WTC11 (cell line): ENCODE measurements around the gene MRPS9.

Source experiments
- ATF2 ChIP-seq: sonication (generic); formaldehyde crosslinking; IDR thresholded peaks from 2 replicates; pipeline ENCODE4 v1.8.1; 2022; ENCODE audit warnings: low read depth, missing genetic modification reagents, borderline replicate concordance
- ATF3 ChIP-seq: sonication (generic); formaldehyde crosslinking; conservative IDR thresholded peaks from 2 replicates; pipeline ENCODE4 v1.8.1; 2022; ENCODE audit warnings: mild to moderate bottlenecking, missing genetic modification reagents
- CTCF ChIP-seq: fragments of 200-600 bp; IDR thresholded peaks from 2 replicates; pipeline ENCODE4 v1.8.0; 2022; ENCODE audit warnings: antibody characterized with exemption
- ESRRA ChIP-seq: sonication (generic); formaldehyde crosslinking; IDR thresholded peaks from 2 replicates; pipeline ENCODE4 v1.8.1; 2022; ENCODE audit warnings: mild to moderate bottlenecking, missing genetic modification reagents, borderline replicate concordance
- MAX ChIP-seq: sonication (generic); formaldehyde crosslinking; IDR thresholded peaks from 2 replicates; pipeline ENCODE4 v1.8.0; 2022; ENCODE audit warnings: mild to moderate bottlenecking, missing genetic modification reagents
- ZNF263 ChIP-seq: sonication (generic); formaldehyde crosslinking; IDR thresholded peaks from 2 replicates; pipeline ENCODE4 v1.8.1; 2022; ENCODE audit warnings: low read depth, mild to moderate bottlenecking, moderate library complexity, missing genetic modification reagents
- ZNF423 ChIP-seq: fragments of 250-450 bp; sonication (Bioruptor Pico); IDR thresholded peaks from 2 replicates; pipeline ENCODE4 v2.1.2; 2022; ENCODE audit warnings: mild to moderate bottlenecking, moderate library complexity

- no peak for TF ChIP-seq CTCF
- no peak for TF ChIP-seq ZNF423
- TF ChIP-seq ESRRA: no peak
- TF ChIP-seq ZNF263 (CRISPR knock-in tag): no peak
- TF ChIP-seq ATF3: no peak
- no peak for TF ChIP-seq ATF2 (CRISPR knock-in tag)
- no peak for TF ChIP-seq MAX (CRISPR knock-in tag)
These were observed 62.4 kb downstream of the MRPS9 start for GRCh38 chr2:105100046-105100840.
